Measurements from ENCODE around the gene POMGNT2.

DNA sequence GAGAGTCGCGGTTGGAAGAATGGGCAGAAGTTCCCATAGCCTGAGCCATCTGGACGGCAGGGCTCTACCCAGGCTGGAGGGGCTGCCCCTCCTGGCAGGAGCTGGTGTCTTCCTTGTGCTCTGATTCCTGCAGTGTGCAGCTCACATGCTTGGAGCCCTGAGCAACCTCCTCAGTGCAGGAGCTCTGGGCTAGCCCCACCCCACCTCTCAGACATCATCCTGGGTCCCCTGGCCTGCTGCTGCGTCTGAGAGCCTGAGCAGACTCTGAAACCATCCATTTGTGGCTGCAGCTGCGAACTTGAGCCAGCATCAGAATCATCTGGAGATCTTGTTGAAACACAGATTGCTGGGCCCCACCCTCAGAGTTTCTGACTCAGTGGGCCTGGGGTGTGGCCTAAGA is 42.8 kb downstream of the POMGNT2 start:
- TF ChIP-seq, protein P1, sequence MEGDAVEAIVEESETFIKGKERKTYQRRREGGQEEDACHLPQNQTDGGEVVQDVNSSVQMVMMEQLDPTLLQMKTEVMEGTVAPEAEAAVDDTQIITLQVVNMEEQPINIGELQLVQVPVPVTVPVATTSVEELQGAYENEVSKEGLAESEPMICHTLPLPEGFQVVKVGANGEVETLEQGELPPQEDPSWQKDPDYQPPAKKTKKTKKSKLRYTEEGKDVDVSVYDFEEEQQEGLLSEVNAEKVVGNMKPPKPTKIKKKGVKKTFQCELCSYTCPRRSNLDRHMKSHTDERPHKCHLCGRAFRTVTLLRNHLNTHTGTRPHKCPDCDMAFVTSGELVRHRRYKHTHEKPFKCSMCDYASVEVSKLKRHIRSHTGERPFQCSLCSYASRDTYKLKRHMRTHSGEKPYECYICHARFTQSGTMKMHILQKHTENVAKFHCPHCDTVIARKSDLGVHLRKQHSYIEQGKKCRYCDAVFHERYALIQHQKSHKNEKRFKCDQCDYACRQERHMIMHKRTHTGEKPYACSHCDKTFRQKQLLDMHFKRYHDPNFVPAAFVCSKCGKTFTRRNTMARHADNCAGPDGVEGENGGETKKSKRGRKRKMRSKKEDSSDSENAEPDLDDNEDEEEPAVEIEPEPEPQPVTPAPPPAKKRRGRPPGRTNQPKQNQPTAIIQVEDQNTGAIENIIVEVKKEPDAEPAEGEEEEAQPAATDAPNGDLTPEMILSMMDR (IDR thresholded peaks at IDR 0.05 in 2 of 3, conservative IDR thresholded peaks at IDR 0.05 in 1 of 3; ENCODE audit: control insufficient read depth in 2 of 3, extremely low read depth in 1 of 3, insufficient read depth in 1 of 3, low read depth in 3 of 3, low read length in 3 of 3): no peak
- no peak for TF ChIP-seq HDAC6 (IDR thresholded peaks at IDR 0.05; ENCODE audit: unreplicated experiment)
- no peak for TF ChIP-seq POLR2AphosphoS5 (IDR thresholded peaks at IDR 0.05; ENCODE audit: low read length)
- TF ChIP-seq, protein P2, sequence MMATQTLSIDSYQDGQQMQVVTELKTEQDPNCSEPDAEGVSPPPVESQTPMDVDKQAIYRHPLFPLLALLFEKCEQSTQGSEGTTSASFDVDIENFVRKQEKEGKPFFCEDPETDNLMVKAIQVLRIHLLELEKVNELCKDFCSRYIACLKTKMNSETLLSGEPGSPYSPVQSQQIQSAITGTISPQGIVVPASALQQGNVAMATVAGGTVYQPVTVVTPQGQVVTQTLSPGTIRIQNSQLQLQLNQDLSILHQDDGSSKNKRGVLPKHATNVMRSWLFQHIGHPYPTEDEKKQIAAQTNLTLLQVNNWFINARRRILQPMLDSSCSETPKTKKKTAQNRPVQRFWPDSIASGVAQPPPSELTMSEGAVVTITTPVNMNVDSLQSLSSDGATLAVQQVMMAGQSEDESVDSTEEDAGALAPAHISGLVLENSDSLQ (IDR thresholded peaks at IDR 0.05): no peak
- TF ChIP-seq NBN (IDR thresholded peaks at IDR 0.05): no peak
- TF ChIP-seq POLR2AphosphoS2 (IDR thresholded peaks at IDR 0.05; ENCODE audit: low read depth, low read length): no peak
- no peak for TF ChIP-seq ZBED1 (IDR thresholded peaks at IDR 0.05; ENCODE audit: borderline replicate concordance)
- no peak for TF ChIP-seq JUNB (IDR thresholded peaks at IDR 0.05)
- no peak for TF ChIP-seq CREB1 (IDR thresholded peaks at IDR 0.05; ENCODE audit: low read depth)
- TF ChIP-seq ZNF384 (IDR thresholded peaks at IDR 0.05; ENCODE audit: borderline replicate concordance, low read depth, low read length): no peak
